Lower lobe of right lung (tissue), 2 donors: ENCODE measurements around the gene APOE. TPM values are rescaled to one million over a fixed set of nuclear protein-coding genes. Genes with fewer than 3 reads are reported as not detected.
"Not testable (repeated sequence)": the region's sequence is repeated elsewhere in the genome, so short reads cannot be mapped to it uniquely, and the experiment has no call there.

Source experiments
- ATAC-seq, 2 donors: fragments of 200-7000 bp; cut with Tn5 transposase; one replicate each; pipeline ENCODE4 v1.9.1; 2020 to 2022; ENCODE audit warnings: mild to moderate bottlenecking in 2 of 2, moderate library complexity in 2 of 2
- DNase-seq: peaks from one replicate; pipeline ENCODE4 v3.0.0-alpha.2; 2020
- H3K27ac ChIP-seq: fragments of 200-600 bp; one replicate; pipeline ENCODE4 v1.8.0; 2022
- H3K27me3 ChIP-seq: fragments of 200-600 bp; one replicate; pipeline ENCODE4 v1.8.0; 2022; ENCODE audit warnings: low read depth
- H3K36me3 ChIP-seq: fragments of 200-600 bp; one replicate; pipeline ENCODE4 v1.8.0; 2022; ENCODE audit warnings: mild to moderate bottlenecking
- H3K4me1 ChIP-seq: fragments of 200-600 bp; one replicate; pipeline ENCODE4 v1.8.0; 2022
- H3K4me3 ChIP-seq: fragments of 200-600 bp; one replicate; pipeline ENCODE4 v1.8.0; 2022; ENCODE audit warnings: mild to moderate bottlenecking
- H3K9me3 ChIP-seq: fragments of 200-600 bp; one replicate; pipeline ENCODE4 v1.8.0; 2022
- CTCF ChIP-seq: fragments of 200-600 bp; IDR thresholded peaks from one replicate; pipeline ENCODE4 v1.8.0; 2022; ENCODE audit warnings: antibody characterized with exemption, mild to moderate bottlenecking
- intact Hi-C: fragments of 100-400 bp; cut with DNase I; formaldehyde crosslinking; loops from one replicate; pipeline ENCODE4 v1.11.0; 2022
- total RNA-seq: library from RNA; stranded (reverse); fragmentation: NEBNext Ultra II Directional; extraction: Animal tissue kit (Norgen Biotek cat#: 25700); gene quantifications from one replicate; pipeline ENCODE4 v1.2.1, GENCODE V29; 2021
- donor health status: DM: no; HTN: yes; CAD: no; lungs with severe emphysema.

APOE gene
- total RNA-seq, 1 donor from 2014 or later, result 447 TPM

DNA sequence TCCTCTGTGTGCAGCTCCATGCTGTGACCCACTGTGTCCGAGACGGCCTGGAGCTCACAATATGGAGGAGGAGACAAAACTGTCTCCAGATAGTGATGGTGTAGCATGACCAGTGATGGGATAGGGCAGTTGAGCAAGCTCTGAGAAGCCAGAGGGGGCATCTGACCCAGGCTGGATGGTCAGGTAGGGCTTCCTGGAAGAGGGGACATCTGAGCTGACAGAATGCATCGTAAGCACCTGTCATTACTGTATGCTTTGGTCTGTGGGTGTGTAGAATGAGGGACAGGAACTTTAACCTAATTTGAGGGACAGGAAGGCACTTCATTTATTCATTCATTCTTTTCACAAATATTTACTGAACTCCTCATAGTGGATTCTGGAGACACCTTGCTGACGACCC, 21.0 kb upstream of the APOE start:
- no peak for DNase-seq
- Histone ChIP-seq H3K4me1 (peaks cover 2% of the 10 kb centered on the region), H3K36me3 (peaks cover 49% of the 10 kb centered on the region), H3K4me3 (no peak overlapping the region), H3K9me3 (no peaks in the 10 kb centered on the region), H3K27ac (no peak overlapping the region), H3K27me3 (no peaks in the 10 kb centered on the region)
- ATAC-seq, result no peak
- intact Hi-C loops, result no loop called here
- TF ChIP-seq CTCF, result no peak

DNA sequence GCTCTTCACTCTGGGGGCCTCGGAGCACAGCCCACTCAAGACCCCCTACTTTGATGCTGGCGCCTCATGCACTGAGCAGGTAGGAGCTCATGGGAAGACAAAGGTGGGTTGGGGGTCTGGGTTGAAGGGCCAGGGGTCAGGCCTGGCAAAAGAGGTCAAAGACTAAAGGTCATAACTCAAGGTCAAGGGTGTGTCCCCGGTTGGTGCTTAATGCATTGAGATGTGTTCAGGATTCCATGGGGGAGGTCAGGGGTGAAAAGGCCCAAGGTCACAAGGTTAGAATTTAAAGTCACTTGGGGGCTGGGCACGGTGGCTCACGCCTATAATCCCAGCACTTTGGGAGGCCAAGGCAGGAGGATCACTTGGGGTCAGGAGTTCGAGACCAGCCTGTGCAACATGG, 19.5 kb upstream of the APOE start:
- H3K36me3 ChIP-seq, result peaks cover 44% of the 10 kb centered on the region
- no peaks in the 10 kb centered on the region for H3K9me3 ChIP-seq
- no peak overlapping the region for H3K27ac ChIP-seq
- DNase-seq, result no peak
- intact Hi-C loops, result no loop called here
- no peak for TF ChIP-seq CTCF
- no peaks in the 10 kb centered on the region for H3K27me3 ChIP-seq
- ATAC-seq, result no peak
- peaks cover 8% of the 10 kb centered on the region for H3K4me1 ChIP-seq
- no peak overlapping the region for H3K4me3 ChIP-seq

- Histone ChIP-seq H3K36me3 (peaks cover 45% of the 10 kb centered on the region), H3K4me3 (no peak overlapping the region), H3K9me3 (no peaks in the 10 kb centered on the region), H3K27ac (no peak overlapping the region), H3K27me3 (no peaks in the 10 kb centered on the region), H3K4me1 (peaks cover 20% of the 10 kb centered on the region)
- TF ChIP-seq CTCF, result no peak
- DNase-seq (no peak), ATAC-seq (no peak)
- intact Hi-C loops, result no loop called here
Measured at GRCh38 chr19:44887648-44888047, 17.9 kb upstream of the APOE start.

DNA sequence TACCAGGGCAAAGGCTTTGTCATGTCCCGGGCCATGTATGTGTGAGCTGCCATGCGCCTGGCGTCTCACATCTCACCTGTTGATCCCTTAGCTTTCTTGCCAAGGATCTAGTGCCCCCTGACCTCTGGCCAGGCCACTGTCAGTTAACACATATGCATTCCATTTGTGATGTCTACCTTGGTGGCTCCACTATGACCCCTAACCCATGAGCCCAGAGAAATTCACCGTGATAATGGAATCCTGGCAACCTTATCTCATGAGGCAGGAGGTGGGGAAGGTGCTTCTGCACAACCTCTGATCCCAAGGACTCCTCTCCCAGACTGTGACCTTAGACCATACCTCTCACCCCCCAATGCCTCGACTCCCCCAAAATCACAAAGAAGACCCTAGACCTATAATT, 17.3 kb upstream of the APOE start:
- ATAC-seq, H3K27ac ChIP-seq, DNase-seq, H3K9me3 ChIP-seq, H3K27me3 ChIP-seq, intact Hi-C loops, H3K4me3 ChIP-seq: not testable (repeated sequence)
- Histone ChIP-seq H3K4me1 (peaks cover 27% of the 10 kb centered on the region), H3K36me3 (peaks cover 45% of the 10 kb centered on the region)

- TF ChIP-seq CTCF, result no peak
- H3K36me3 ChIP-seq, result peaks cover 54% of the 10 kb centered on the region
- ATAC-seq, result no peak
- H3K9me3 ChIP-seq, result no peaks in the 10 kb centered on the region
- peak overlapping the region; percentile 95 for H3K27ac ChIP-seq
- intact Hi-C loops, result no loop called here
- H3K4me1 ChIP-seq, result peaks cover 27% of the 10 kb centered on the region
- no peak for DNase-seq
- H3K4me3 ChIP-seq, result peak overlapping the region; percentile 80
- H3K27me3 ChIP-seq, result no peaks in the 10 kb centered on the region
Measured at GRCh38 chr19:44889830-44890365, 15.7 kb upstream of the APOE start.

GRCh38 chr19:44890366-44891015, 15.1 kb upstream of the APOE start:
- Histone ChIP-seq H3K9me3 (no peaks in the 10 kb centered on the region), H3K4me3 (peak overlapping the region; percentile 80), H3K27ac (peak overlapping the region; percentile 95), H3K27me3 (no peaks in the 10 kb centered on the region), H3K36me3 (peaks cover 57% of the 10 kb centered on the region), H3K4me1 (peaks cover 27% of the 10 kb centered on the region)
- no peak for DNase-seq
- ATAC-seq, result peak; percentile 95 to 97
- intact Hi-C loops, result no loop called here
- no peak for TF ChIP-seq CTCF
